Measurements from ENCODE around the gene BAIAP2L2. TPM values are rescaled to one million over a fixed set of nuclear protein-coding genes. Genes with fewer than 3 reads are reported as not detected.
"Not testable (repeated sequence)": the region's sequence is repeated elsewhere in the genome, so short reads cannot be mapped to it uniquely, and the experiment has no call there.

Gene BAIAP2L2, protein sequence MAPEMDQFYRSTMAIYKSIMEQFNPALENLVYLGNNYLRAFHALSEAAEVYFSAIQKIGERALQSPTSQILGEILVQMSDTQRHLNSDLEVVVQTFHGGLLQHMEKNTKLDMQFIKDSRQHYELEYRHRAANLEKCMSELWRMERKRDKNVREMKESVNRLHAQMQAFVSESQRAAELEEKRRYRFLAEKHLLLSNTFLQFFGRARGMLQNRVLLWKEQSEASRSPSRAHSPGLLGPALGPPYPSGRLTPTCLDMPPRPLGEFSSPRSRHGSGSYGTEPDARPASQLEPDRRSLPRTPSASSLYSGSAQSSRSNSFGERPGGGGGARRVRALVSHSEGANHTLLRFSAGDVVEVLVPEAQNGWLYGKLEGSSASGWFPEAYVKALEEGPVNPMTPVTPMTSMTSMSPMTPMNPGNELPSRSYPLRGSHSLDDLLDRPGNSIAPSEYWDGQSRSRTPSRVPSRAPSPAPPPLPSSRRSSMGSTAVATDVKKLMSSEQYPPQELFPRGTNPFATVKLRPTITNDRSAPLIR
- 0.27 and 0.35 TPM in 2 replicates for polyA plus RNA-seq (2013)

GRCh38 chr22:38110008-38110862 lies at the start of gene BAIAP2L2:
Gene BAIAP2L2 (minus strand): TSS chr22:38110684. CDS start chr22:38110525, 159 bp downstream.
- H4K91ac ChIP-seq (ENCODE audit: low read depth, low read length) = no peak within 1 kb of the TSS
- no peaks in the 10 kb centered on the region for H3K27me3 ChIP-seq (ENCODE audit: insufficient read depth, low read length)
- no peak for DNase-seq
- no peak within 1 kb of the TSS for H3K4me2 ChIP-seq (ENCODE audit: low read length)
- H2BK12ac ChIP-seq (ENCODE audit: low read length) = no peak within 1 kb of the TSS
- H2BK120ac ChIP-seq (ENCODE audit: insufficient read depth, low read length, poor library complexity) = no peak within 1 kb of the TSS
- H2AK5ac ChIP-seq (ENCODE audit: low read length) = no peak within 1 kb of the TSS
- peaks cover 2 to 3% of the 10 kb centered on the region in 2 experiments for H3K4me1 ChIP-seq (ENCODE audit: control insufficient read depth in 1 of 2, insufficient read depth in 2 of 2, low read length in 2 of 2)
- no peak within 1 kb of the TSS for H3K27ac ChIP-seq (ENCODE audit: low read depth, low read length)
- H4K8ac ChIP-seq (ENCODE audit: low read depth, low read length) = no peak within 1 kb of the TSS
- H3K9ac ChIP-seq (ENCODE audit: low read length) = no peak within 1 kb of the TSS
- no peak within 1 kb of the TSS for H3K4me3 ChIP-seq (ENCODE audit: low read depth, low read length)
- WGBS (ENCODE audit: extremely low coverage, insufficient coverage, insufficient read length) = no CpG with 5 or more reads among the region's 19 CpGs
- no peak within 1 kb of the TSS for H2AFZ ChIP-seq (ENCODE audit: insufficient read depth, low read length, poor library complexity)
- no peaks in the 10 kb centered on the region for H3K79me1 ChIP-seq (ENCODE audit: low read length)
- H2BK5ac ChIP-seq (ENCODE audit: low read depth, low read length, poor library complexity) = no peak within 1 kb of the TSS
- no peaks in the 10 kb centered on the region for H3K9me3 ChIP-seq (ENCODE audit: insufficient read depth, low read depth, low read length)
- no peaks in the 10 kb centered on the region for H3K79me2 ChIP-seq (ENCODE audit: control insufficient read depth, insufficient read depth, low read length, poor library complexity)
- no peak within 1 kb of the TSS for H3K18ac ChIP-seq (ENCODE audit: low read length)
- no peak within 1 kb of the TSS for H3K14ac ChIP-seq (ENCODE audit: low read length)
- no peak within 1 kb of the TSS for H3K23ac ChIP-seq (ENCODE audit: low read length)
- H3K36me3 ChIP-seq (ENCODE audit: control insufficient read depth in 1 of 2, insufficient read depth in 2 of 2, low read length in 2 of 2) = no peaks in the 10 kb centered on the region
- no peak within 1 kb of the TSS for H3K4ac ChIP-seq (ENCODE audit: low read depth, low read length)
- H4K12ac ChIP-seq (ENCODE audit: low read depth, low read length) = no peak within 1 kb of the TSS

- Histone ChIP-seq H3K79me2 (ENCODE audit: control insufficient read depth, insufficient read depth, low read length, poor library complexity) (no peaks in the 10 kb centered on the region), H3K9me3 (ENCODE audit: insufficient read depth, low read depth, low read length) (no peaks in the 10 kb centered on the region), H3K9ac (ENCODE audit: low read length) (no peak overlapping the region), H3K27ac (ENCODE audit: low read depth, low read length) (no peak overlapping the region), H4K12ac (ENCODE audit: low read depth, low read length) (no peak overlapping the region), H2AK5ac (ENCODE audit: low read length) (no peak overlapping the region), H4K91ac (ENCODE audit: low read depth, low read length) (no peak overlapping the region), H2BK120ac (ENCODE audit: insufficient read depth, low read length, poor library complexity) (no peak overlapping the region), H2BK5ac (ENCODE audit: low read depth, low read length, poor library complexity) (no peak overlapping the region), H3K18ac (ENCODE audit: low read length) (no peak overlapping the region), H3K27me3 (ENCODE audit: insufficient read depth, low read length) (no peaks in the 10 kb centered on the region), H3K4me1 (ENCODE audit: control insufficient read depth in 1 of 2, insufficient read depth in 2 of 2, low read length in 2 of 2) (peaks cover 0 to 6% of the 10 kb centered on the region in 2 experiments), H2BK12ac (ENCODE audit: low read length) (no peak overlapping the region), H4K8ac (ENCODE audit: low read depth, low read length) (no peak overlapping the region), H3K4me2 (ENCODE audit: low read length) (no peak overlapping the region), H2AFZ (ENCODE audit: insufficient read depth, low read length, poor library complexity) (no peak overlapping the region), H3K14ac (ENCODE audit: low read length) (no peak overlapping the region), H3K4me3 (ENCODE audit: low read depth, low read length) (no peak overlapping the region), H3K4ac (ENCODE audit: low read depth, low read length) (no peak overlapping the region), H3K36me3 (ENCODE audit: control insufficient read depth in 1 of 2, insufficient read depth in 2 of 2, low read length in 2 of 2) (no peaks in the 10 kb centered on the region), H3K23ac (ENCODE audit: low read length) (no peak overlapping the region), H3K79me1 (ENCODE audit: low read length) (peaks cover 7% of the 10 kb centered on the region)
- no peak for DNase-seq
- no CpG with 5 or more reads among the region's 1 CpG for WGBS (ENCODE audit: extremely low coverage, insufficient coverage, insufficient read length)
These were observed 45.2 kb upstream of the BAIAP2L2 start for GRCh38 chr22:38155703-38156102.

DNA sequence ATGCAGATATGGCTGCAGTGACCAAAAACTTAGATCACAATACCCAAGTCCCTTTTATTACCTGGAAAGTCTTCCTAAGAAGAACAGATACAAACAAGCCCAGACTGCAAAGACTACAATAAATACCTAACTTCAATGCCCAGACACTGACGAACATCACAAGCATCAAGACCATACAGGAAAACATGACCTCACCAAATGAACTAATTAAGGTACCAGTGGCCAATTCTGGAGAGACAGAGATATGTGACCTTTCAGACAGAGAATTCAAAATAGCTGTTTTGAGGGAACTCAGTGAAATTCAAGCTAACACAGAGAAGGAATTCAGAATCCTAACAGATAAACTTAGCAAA lies 44.1 kb upstream of the BAIAP2L2 start:
- H4K12ac ChIP-seq (ENCODE audit: low read depth, low read length); H2AFZ ChIP-seq (ENCODE audit: insufficient read depth, low read length, poor library complexity); H3K9ac ChIP-seq (ENCODE audit: low read length); H3K27ac ChIP-seq (ENCODE audit: low read depth, low read length); H3K18ac ChIP-seq (ENCODE audit: low read length); H3K23ac ChIP-seq (ENCODE audit: low read length); H2BK12ac ChIP-seq (ENCODE audit: low read length); H3K79me1 ChIP-seq (ENCODE audit: low read length); H2BK5ac ChIP-seq (ENCODE audit: low read depth, low read length, poor library complexity); H2AK5ac ChIP-seq (ENCODE audit: low read length); H4K91ac ChIP-seq (ENCODE audit: low read depth, low read length); H3K4me1 ChIP-seq (ENCODE audit: control insufficient read depth in 1 of 2, insufficient read depth in 2 of 2, low read length in 2 of 2); H3K79me2 ChIP-seq (ENCODE audit: control insufficient read depth, insufficient read depth, low read length, poor library complexity); H3K27me3 ChIP-seq (ENCODE audit: insufficient read depth, low read length); H4K8ac ChIP-seq (ENCODE audit: low read depth, low read length); H3K4ac ChIP-seq (ENCODE audit: low read depth, low read length); H3K36me3 ChIP-seq (ENCODE audit: control insufficient read depth in 1 of 2, insufficient read depth in 2 of 2, low read length in 2 of 2); H3K9me3 ChIP-seq (ENCODE audit: insufficient read depth, low read depth, low read length); H3K4me3 ChIP-seq (ENCODE audit: low read depth, low read length); H2BK120ac ChIP-seq (ENCODE audit: insufficient read depth, low read length, poor library complexity); H3K4me2 ChIP-seq (ENCODE audit: low read length); H3K14ac ChIP-seq (ENCODE audit: low read length): not testable (repeated sequence)
- no CpG with 5 or more reads among the region's 1 CpG for whole genome bisulfite sequencing (ENCODE audit: extremely low coverage, insufficient coverage, insufficient read length)
- peak; percentile 30 to 70 for DNase-seq

DNA sequence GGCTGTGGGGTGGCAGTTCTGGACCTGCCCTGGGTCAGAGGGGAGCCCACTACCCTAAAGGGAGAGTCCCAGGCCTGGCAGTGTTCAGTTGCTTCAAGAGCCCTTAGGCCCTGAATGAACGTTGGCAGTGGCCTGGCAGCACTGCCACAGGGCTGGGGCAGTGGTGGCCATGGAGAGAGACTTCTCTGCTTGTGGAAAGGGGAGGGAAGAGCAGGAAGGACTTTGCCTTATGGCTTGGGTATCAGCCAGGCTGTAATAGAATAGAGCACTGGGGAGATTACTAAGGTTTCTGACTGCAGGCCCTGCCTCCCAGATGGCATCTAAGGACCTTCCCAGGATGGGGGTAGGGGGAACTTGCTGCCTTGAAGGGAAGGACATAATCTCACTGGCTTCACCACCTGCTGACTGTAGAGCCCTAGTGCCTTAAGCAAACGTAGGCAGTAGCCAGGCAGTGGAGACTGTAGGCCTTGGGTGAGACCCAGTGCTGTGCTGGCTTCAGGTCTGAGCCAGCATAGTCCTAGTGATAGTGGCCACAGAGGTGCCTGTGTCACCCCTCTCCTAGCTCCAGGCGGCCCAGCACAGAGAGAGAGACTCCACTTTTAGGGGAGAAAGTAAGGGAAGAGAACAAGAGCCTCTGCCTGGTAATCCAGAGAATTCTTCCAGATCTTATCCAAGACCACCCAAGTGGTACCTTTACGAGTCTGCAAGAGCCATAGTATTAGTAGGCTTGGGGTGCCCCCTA lies 43.5 kb upstream of the BAIAP2L2 start:
- Histone ChIP-seq H4K12ac (ENCODE audit: low read depth, low read length) (peak overlapping the region; percentile 44), H3K9ac (ENCODE audit: low read length) (no peak overlapping the region), H3K27me3 (ENCODE audit: insufficient read depth, low read length) (no peaks in the 10 kb centered on the region), H4K8ac (ENCODE audit: low read depth, low read length) (peak overlapping the region; percentile 22), H3K36me3 (ENCODE audit: control insufficient read depth in 1 of 2, insufficient read depth in 2 of 2, low read length in 2 of 2) (no peaks in the 10 kb centered on the region), H3K79me2 (ENCODE audit: control insufficient read depth, insufficient read depth, low read length, poor library complexity) (no peaks in the 10 kb centered on the region), H3K4me2 (ENCODE audit: low read length) (no peak overlapping the region), H2BK5ac (ENCODE audit: low read depth, low read length, poor library complexity) (peak overlapping the region; percentile 11), H3K79me1 (ENCODE audit: low read length) (peaks cover 7% of the 10 kb centered on the region), H3K4ac (ENCODE audit: low read depth, low read length) (peak overlapping the region; percentile 15), H3K4me3 (ENCODE audit: low read depth, low read length) (no peak overlapping the region), H3K9me3 (ENCODE audit: insufficient read depth, low read depth, low read length) (no peaks in the 10 kb centered on the region), H4K91ac (ENCODE audit: low read depth, low read length) (peak overlapping the region; percentile 72), H3K18ac (ENCODE audit: low read length) (peak overlapping the region; percentile 33), H3K27ac (ENCODE audit: low read depth, low read length) (peak overlapping the region; percentile 1), H3K4me1 (ENCODE audit: control insufficient read depth in 1 of 2, insufficient read depth in 2 of 2, low read length in 2 of 2) (peaks cover 0 to 6% of the 10 kb centered on the region in 2 experiments), H2BK12ac (ENCODE audit: low read length) (peak overlapping the region; percentile 51), H2AFZ (ENCODE audit: insufficient read depth, low read length, poor library complexity) (peak overlapping the region; percentile 45), H2BK120ac (ENCODE audit: insufficient read depth, low read length, poor library complexity) (peak overlapping the region; percentile 47), H3K14ac (ENCODE audit: low read length) (peak overlapping the region; percentile 70), H2AK5ac (ENCODE audit: low read length) (peak overlapping the region; percentile 82), H3K23ac (ENCODE audit: low read length) (no peak overlapping the region)
- WGBS (ENCODE audit: extremely low coverage, insufficient coverage, insufficient read length) = no CpG with 5 or more reads among the region's 4 CpGs
- DNase-seq = peak; percentile 27 to 47
